BLaER1 treated with 17β-estradiol and CSF1 and Interleukin-3, amounts not matched to agents 10 nM and 100 nM (cell line): ENCODE data around the gene SLC7A5.
A peak's percentile ranks its signal among the peaks of the same experiment; 100 is the strongest.
"Not testable (repeated sequence)": the region's sequence is repeated elsewhere in the genome, so short reads cannot be mapped to it uniquely, and the experiment has no call there.

Experiments used
- H3K27ac ChIP-seq, 11 experiments: shearing (Covaris generic); formaldehyde crosslinking; 2 replicates each; pipeline ENCODE4 v1.8.1; 2022
- H3K27me3 ChIP-seq, 11 experiments: shearing (Covaris generic); formaldehyde crosslinking; 2 replicates each; pipeline ENCODE4 v1.8.1; 2022
- H3K36me3 ChIP-seq, 11 experiments: shearing (Covaris generic); formaldehyde crosslinking; 2 replicates each; pipeline ENCODE4 v1.8.1; 2022
- H3K4me1 ChIP-seq, 10 experiments: shearing (Covaris generic); formaldehyde crosslinking; 2 replicates each; pipeline ENCODE4 v1.8.1; 2022
- H3K4me2 ChIP-seq, 11 experiments: shearing (Covaris generic); formaldehyde crosslinking; 2 replicates each; pipeline ENCODE4 v1.8.1; 2022
- H3K4me3 ChIP-seq, 10 experiments: shearing (Covaris generic); formaldehyde crosslinking; 2 replicates each; pipeline ENCODE4 v1.8.1; 2022
- H3K9ac ChIP-seq, 11 experiments: shearing (Covaris generic); formaldehyde crosslinking; 2 replicates each; pipeline ENCODE4 v1.8.1; 2022
- H3K9me3 ChIP-seq, 11 experiments: shearing (Covaris generic); formaldehyde crosslinking; replicated peaks in 1 of 11; 2 replicates each; pipeline ENCODE4 v1.8.1; 2022
- H4K20me1 ChIP-seq, 11 experiments: shearing (Covaris generic); formaldehyde crosslinking; 2 replicates each; pipeline ENCODE4 v1.8.1; 2022
- Cebpa-rat ChIP-seq, 11 experiments: shearing (Covaris generic); IDR thresholded peaks; 2 replicates each; pipeline ENCODE4 v1.8.1; 2022

The SLC7A5 gene

DNA sequence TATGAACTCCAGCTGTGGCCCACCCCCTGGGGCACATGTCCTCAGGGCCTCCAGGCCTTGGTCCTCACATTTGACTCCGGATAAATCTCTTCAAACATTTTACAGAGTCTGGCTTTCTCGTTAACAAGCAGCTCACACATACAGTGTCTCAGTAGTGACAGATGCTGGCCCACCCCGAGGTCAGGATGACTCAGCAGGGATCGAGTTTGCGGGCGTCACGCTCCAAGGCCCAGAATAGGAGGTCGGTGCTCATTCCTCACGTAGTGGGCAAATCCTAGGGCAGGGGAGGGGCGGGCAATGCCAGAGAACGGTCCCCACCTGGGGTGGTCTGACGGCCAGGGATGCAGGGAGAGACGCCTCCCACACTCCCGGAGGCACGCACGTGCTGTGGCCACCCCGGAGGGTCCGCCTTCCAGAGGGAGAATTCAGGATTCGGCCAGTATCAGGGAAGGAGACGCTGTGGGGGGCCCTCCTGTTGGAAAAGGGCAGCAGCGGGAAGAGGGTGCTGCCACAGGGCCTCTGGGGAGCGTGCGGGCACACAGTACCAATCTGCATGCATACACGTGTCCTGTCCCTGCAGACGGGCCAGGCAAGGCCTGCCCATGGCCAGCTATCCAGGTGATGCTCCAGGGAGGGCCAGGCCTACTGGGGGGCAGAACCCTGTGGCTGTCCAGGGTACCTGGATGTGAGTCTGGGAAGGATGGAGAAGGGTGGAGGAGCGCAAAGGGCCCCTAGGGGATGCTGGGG, 8.6 kb downstream of the SLC7A5 start:
- peaks cover 55 to 100% (median 100%) of the 10 kb centered on the region in 11 experiments; a peak in 21 of 22 replicates for H4K20me1 ChIP-seq
- H3K9me3 ChIP-seq = no peaks in the 10 kb centered on the region
- H3K4me2 ChIP-seq = peak overlapping the region; percentile 79 to 100 (median 92)
- TF ChIP-seq Cebpa-rat (IDR thresholded peaks at IDR 0.05) = no peak
- H3K9ac ChIP-seq = peak overlapping the region; percentile 9 to 70 (median 51); a peak in 19 of 22 replicates
- peaks cover 0 to 99% (median 76%) of the 10 kb centered on the region in 11 experiments; a peak in 18 of 22 replicates for H3K36me3 ChIP-seq
- peak overlapping the region in 8 of 10 experiments; percentile 18 to 53 (median 41); a peak in 15 of 20 replicates for H3K4me3 ChIP-seq
- peaks cover 93 to 100% (median 99%) of the 10 kb centered on the region in 10 experiments for H3K4me1 ChIP-seq
- peak overlapping the region in 9 of 11 experiments; percentile 24 to 79 (median 56); a peak in 18 of 22 replicates for H3K27ac ChIP-seq
- H3K27me3 ChIP-seq = no peaks in the 10 kb centered on the region

DNA sequence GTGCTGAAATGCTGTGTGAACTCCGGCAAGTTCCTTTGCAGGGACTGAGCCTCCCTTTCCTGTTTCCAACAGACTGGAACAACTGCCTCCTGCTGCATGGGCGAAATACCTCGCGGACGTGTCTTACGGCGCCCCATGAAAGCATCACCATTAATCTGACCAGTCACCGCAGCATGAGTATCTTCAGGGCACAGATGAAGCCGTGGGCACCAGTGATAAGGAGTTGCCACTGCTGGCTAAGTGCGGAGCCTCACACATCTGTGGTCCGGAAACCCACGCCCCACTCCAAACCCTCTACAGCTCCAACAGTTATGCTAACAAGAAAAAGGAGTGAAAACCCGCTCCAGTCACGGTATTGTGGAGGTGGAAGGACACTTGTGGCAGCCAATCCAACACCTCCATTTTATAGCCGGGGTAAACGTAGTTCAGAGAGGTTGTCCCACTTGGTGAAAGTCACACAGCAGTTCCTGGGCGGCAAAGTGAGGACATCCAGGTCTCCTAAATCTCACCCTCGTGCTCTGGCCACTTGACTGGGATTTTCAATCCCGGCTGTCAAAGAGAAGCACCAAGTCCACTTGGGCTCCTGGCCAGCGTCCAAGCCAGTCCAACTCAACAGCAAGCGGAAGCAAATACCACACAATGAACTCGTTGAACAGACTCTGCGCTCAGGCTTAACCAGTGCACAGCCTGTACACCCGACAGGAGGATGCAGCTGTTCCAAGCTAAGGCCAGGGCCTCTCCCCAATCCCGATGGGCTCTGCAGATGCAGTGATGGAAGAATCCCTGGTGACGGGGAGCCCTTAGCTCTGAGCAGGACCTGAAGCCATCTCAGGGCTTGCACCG, 10.9 kb downstream of the SLC7A5 start:
- H3K27me3 ChIP-seq, H3K9me3 ChIP-seq: not testable (repeated sequence)
- peaks cover 98 to 100% (median 100%) of the 10 kb centered on the region in 10 experiments for H3K4me1 ChIP-seq
- peak overlapping the region in 8 of 10 experiments; percentile 8 to 48 (median 36); a peak in 15 of 20 replicates for H3K4me3 ChIP-seq
- H4K20me1 ChIP-seq = peaks cover 38 to 100% (median 97%) of the 10 kb centered on the region in 11 experiments; a peak in 21 of 22 replicates
- H3K36me3 ChIP-seq = peaks cover 0 to 92% (median 70%) of the 10 kb centered on the region in 11 experiments; a peak in 18 of 22 replicates
- H3K9ac ChIP-seq = peak overlapping the region in 10 of 11 experiments; percentile 14 to 73 (median 56); a peak in 17 of 22 replicates
- H3K4me2 ChIP-seq = peak overlapping the region; percentile 84 to 100 (median 93)
- H3K27ac ChIP-seq = peak overlapping the region; percentile 20 to 79 (median 53); a peak in 19 of 22 replicates

- peaks cover 98 to 100% (median 100%) of the 10 kb centered on the region in 10 experiments for H3K4me1 ChIP-seq
- H3K9me3 ChIP-seq = no peaks in the 10 kb centered on the region
- peak overlapping the region; percentile 45 to 80 (median 67) for H3K9ac ChIP-seq
- H3K27me3 ChIP-seq = no peaks in the 10 kb centered on the region
- peak overlapping the region; percentile 84 to 100 (median 93) for H3K4me2 ChIP-seq
- H4K20me1 ChIP-seq = peaks cover 23 to 100% (median 97%) of the 10 kb centered on the region in 11 experiments; a peak in 21 of 22 replicates
- no peak for TF ChIP-seq Cebpa-rat (IDR thresholded peaks at IDR 0.05)
- H3K4me3 ChIP-seq = peak overlapping the region; percentile 14 to 61 (median 46); a peak in 18 of 20 replicates
- peak overlapping the region; percentile 26 to 79 (median 69); a peak in 18 of 22 replicates for H3K27ac ChIP-seq
- peaks cover 0 to 92% (median 68%) of the 10 kb centered on the region in 11 experiments; a peak in 18 of 22 replicates for H3K36me3 ChIP-seq
These were observed 12.5 kb downstream of the SLC7A5 start for GRCh38 chr16:87856791-87857228.

DNA sequence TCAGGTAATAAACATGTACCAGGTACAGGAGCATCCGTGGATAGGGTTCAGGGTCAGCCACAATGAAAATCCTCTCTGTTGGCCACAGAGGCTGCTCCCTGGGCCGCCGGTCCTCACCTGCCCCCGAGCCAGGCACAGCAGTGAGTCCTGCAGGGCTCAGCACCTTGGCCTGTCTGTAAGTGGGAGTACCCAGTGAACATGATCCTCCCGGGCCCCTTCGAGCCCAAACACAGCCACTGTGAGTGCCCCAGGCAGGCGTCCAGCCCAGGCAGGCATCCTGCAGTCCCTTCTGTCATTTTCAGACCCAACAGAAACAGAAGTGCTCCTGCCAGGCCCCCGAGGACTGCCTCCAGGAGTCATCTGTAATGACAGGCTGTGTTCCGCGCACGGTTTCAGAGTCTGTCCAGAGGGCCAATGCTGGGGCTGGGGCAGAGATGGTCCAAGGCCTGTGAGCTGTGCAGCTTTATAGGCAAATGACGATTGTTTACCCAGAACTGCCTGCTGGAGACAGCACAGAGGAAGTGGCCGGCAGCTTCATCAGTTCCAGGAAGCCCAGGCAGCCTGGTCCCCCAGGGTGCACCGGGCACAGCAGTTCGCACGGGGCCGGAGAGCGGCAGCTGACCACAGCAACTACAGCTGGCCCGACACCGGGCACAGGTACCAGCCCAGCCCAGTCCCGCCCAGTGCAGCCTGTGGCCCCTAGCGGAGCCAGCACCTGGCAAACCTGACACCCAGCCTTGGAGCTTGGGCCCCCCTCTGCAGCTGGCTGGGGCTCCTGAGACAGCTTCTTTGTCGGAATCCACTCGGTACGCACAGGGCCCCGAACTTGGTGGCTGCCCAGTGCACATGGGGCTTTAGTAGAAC, 13.2 kb downstream of the SLC7A5 start:
- no peak for TF ChIP-seq Cebpa-rat (IDR thresholded peaks at IDR 0.05)
- no peaks in the 10 kb centered on the region for H3K9me3 ChIP-seq
- H3K9ac ChIP-seq = peak overlapping the region; percentile 45 to 80 (median 67)
- H3K4me2 ChIP-seq = peak overlapping the region; percentile 84 to 100 (median 93)
- peak overlapping the region; percentile 26 to 79 (median 69); a peak in 18 of 22 replicates for H3K27ac ChIP-seq
- H3K4me1 ChIP-seq = peaks cover 98 to 100% (median 100%) of the 10 kb centered on the region in 10 experiments
- H3K36me3 ChIP-seq = peaks cover 6 to 92% (median 68%) of the 10 kb centered on the region in 11 experiments
- peak overlapping the region; percentile 14 to 61 (median 46); a peak in 17 of 20 replicates for H3K4me3 ChIP-seq
- peaks cover 15 to 100% (median 97%) of the 10 kb centered on the region in 11 experiments; a peak in 21 of 22 replicates for H4K20me1 ChIP-seq
- no peaks in the 10 kb centered on the region for H3K27me3 ChIP-seq

DNA sequence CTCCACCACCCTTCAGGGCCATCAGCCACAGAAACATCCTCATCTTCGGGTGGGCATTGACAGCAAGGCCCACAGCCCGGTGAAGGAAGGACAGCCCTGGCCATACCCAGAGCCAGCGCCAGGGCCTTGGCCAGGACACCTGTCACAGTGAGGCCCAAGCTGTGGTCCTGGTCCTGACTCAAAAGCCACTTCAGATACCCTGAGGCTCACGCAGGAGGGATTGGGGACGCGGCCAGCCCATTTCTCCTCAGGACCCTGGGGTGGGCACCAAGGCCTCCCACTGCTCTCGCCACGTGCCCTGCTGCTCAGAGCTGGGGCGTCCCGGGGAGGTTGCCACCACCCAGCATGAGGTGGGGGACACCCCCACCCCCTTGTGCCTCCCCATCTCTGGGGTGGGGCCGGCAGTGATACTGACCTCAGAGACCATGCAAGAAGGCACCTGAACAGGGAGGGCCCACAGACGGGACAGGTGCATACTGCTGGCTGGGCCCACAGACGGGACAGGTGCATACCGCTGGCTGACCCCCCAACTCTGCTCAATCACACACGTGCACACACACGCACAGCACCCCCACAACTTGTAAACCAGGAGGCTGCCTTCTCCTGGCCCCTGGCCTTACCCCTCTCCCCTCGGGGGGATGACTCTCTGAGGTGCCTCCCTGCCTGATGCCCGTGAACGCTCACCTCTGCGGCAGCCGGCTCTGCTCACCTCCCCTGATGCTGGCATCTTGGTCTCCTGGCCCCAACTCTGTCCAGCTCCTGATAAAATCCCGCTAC, 14.2 kb downstream of the SLC7A5 start:
- H3K9ac ChIP-seq = peak overlapping the region; percentile 44 to 81 (median 68); a peak in 20 of 22 replicates
- peak overlapping the region; percentile 51 to 87 (median 75); a peak in 18 of 22 replicates for H3K27ac ChIP-seq
- no peaks in the 10 kb centered on the region for H3K27me3 ChIP-seq
- peak overlapping the region in 4 of 10 experiments; percentile 4 to 50 (median 18); a peak in 5 of 20 replicates for H3K4me3 ChIP-seq
- no peak for TF ChIP-seq Cebpa-rat (IDR thresholded peaks at IDR 0.05)
- H3K4me2 ChIP-seq = peak overlapping the region; percentile 84 to 100 (median 93)
- H3K4me1 ChIP-seq = peaks cover 98 to 100% (median 100%) of the 10 kb centered on the region in 10 experiments
- no peaks in the 10 kb centered on the region for H3K9me3 ChIP-seq
- peaks cover 15 to 92% (median 73%) of the 10 kb centered on the region in 11 experiments for H3K36me3 ChIP-seq
- peaks cover 15 to 100% (median 97%) of the 10 kb centered on the region in 11 experiments; a peak in 21 of 22 replicates for H4K20me1 ChIP-seq

GRCh38 chr16:87854053-87854906, 15.0 kb downstream of the SLC7A5 start:
- Histone ChIP-seq H4K20me1 (peaks cover 19 to 100% (median 97%) of the 10 kb centered on the region in 11 experiments; a peak in 21 of 22 replicates), H3K4me3 (peak overlapping the region in 3 of 10 experiments; percentile 4 to 18 (median 18); a peak in 6 of 20 replicates), H3K27me3 (no peaks in the 10 kb centered on the region), H3K4me1 (peaks cover 92 to 100% (median 100%) of the 10 kb centered on the region in 10 experiments), H3K9me3 (no peaks in the 10 kb centered on the region), H3K4me2 (peak overlapping the region; percentile 84 to 100 (median 93)), H3K27ac (peak overlapping the region; percentile 51 to 87 (median 75); a peak in 19 of 22 replicates), H3K9ac (peak overlapping the region; percentile 44 to 81 (median 66); a peak in 20 of 22 replicates), H3K36me3 (peaks cover 22 to 92% (median 73%) of the 10 kb centered on the region in 11 experiments)
- no peak for TF ChIP-seq Cebpa-rat (IDR thresholded peaks at IDR 0.05)
